ENCODE data around the gene WNT3A. TPM values are rescaled to one million over a fixed set of nuclear protein-coding genes. Genes with fewer than 3 reads are reported as not detected.
"Not testable (repeated sequence)": the region's sequence is repeated elsewhere in the genome, so short reads cannot be mapped to it uniquely, and the experiment has no call there.

WNT3A gene
- total RNA-seq, 1 donor from 2014 or later: 6.0 TPM

DNA sequence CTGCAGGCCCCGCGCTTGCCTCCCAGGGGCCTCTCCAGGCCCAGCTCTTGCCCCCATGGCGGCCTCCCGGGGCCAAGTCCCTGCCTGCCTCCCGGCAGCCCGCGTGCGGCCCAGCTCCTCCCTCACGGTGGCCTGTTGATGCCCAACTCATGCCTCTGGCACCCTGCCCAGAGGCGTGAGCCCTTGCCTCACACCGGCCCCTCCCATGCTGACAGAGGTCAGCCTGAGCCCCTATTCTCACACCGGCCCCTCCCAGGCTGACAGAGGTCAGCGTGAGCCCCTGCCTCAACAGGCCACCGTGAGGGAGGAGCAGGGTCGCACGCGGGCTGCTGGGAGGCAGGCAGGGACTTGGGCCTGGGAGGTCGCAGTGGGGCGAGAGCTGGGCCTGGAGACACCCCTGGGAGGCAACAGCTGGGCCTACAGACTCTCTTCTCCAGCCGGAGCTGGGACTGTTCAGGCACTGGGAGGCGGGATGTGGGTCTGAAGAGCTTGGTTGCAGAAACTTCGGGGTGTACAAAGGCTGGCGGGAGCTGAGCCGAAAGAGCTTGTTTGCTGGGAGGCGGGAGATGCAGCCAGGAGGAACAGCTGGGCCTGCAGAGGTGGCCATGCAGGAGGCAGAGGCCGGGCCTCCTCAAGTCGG is 35.0 kb upstream of the WNT3A start:
- H3K27ac ChIP-seq; H3K4me3 ChIP-seq; H3K9me3 ChIP-seq; DNase-seq; ATAC-seq; intact Hi-C loops (cut with DNase I); H3K4me1 ChIP-seq; H3K27me3 ChIP-seq (ENCODE audit: low read depth); H3K36me3 ChIP-seq: not testable (repeated sequence)

DNA sequence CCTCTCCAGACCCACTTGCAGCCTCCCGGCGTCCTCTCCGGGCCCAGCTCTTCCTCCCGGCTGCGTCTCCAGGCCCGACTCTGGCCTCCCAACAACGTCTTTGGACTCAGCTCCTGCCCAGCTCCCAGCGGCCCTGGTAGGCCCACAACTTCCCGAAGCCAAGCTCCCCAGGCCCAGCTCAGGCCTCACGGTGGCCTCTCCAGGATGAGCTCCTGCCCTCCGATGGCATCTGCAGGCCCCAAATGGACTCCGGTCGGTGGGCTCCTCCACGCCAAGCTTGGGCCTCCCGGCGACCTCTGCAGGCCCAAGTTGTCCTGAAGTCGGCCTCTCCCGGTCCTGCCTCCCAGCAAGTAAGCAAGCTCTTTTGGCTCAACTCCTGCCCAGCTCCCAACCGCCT is 34.5 kb upstream of the WNT3A start:
- H3K36me3 ChIP-seq; DNase-seq; H3K4me1 ChIP-seq; ATAC-seq; H3K27ac ChIP-seq; H3K27me3 ChIP-seq (ENCODE audit: low read depth); H3K9me3 ChIP-seq; H3K4me3 ChIP-seq; intact Hi-C loops (cut with DNase I): not testable (repeated sequence)

DNA sequence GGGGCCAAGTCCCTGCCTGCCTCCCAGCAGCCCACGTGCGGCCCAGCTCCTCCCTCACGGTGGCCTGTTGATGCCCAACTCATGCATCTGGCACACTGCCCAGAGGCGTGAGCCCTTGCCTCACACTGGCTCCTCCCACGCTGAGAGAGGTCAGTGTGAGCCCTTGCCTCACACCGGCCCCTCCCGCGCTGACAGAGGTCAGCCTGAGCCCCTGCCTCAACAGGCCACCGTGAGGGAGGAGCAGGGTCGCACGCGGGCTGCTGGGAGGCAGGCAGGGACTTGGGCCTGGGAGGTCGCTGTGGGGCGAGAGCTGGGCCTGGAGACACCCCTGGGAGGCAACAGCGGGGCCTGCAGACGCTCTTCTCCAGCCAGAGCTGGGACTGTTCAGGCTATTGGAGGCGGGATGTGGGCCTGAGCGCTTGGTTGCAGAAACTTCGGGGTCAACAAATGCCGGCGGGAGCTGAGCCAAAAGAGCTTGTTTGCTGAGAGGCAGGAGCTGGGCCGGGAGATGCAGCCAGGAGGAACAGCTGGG is 33.9 kb upstream of the WNT3A start:
- H3K4me1 ChIP-seq; DNase-seq; H3K27ac ChIP-seq; H3K36me3 ChIP-seq; H3K9me3 ChIP-seq; H3K27me3 ChIP-seq (ENCODE audit: low read depth); intact Hi-C loops (cut with DNase I); H3K4me3 ChIP-seq; ATAC-seq: not testable (repeated sequence)

DNA sequence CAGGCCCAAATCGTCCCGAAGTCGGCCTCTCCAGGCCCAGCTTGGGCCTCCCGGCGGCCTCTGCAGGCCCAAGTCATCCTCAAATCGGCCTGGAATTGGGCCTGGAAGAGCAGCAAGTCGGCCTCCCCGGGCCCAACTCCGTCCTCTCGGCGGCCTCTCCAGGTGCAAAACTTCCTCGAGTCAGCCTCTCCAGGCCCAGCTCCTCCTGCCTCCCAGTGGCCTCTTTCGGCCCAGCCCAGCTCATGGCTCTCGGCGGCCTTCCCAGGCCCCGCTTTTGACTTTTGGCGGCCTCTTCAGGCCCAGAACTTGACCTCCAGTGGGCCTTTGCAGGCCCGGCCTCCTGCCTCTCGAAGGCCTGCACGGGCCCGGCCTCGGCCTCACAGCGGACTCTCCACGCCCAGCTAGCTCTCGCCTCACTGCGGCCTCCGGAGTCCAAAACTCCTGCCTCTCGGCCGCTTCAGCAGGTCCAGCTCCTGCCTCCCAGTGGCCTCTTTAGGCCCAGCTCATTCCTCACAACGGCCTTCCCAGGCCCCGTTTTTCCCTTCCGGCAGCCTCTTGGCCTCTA is 33.0 kb upstream of the WNT3A start:
- intact Hi-C loops (cut with DNase I); H3K4me1 ChIP-seq; ATAC-seq; H3K27ac ChIP-seq; H3K36me3 ChIP-seq; DNase-seq; H3K9me3 ChIP-seq; H3K4me3 ChIP-seq; H3K27me3 ChIP-seq (ENCODE audit: low read depth): not testable (repeated sequence)

DNA sequence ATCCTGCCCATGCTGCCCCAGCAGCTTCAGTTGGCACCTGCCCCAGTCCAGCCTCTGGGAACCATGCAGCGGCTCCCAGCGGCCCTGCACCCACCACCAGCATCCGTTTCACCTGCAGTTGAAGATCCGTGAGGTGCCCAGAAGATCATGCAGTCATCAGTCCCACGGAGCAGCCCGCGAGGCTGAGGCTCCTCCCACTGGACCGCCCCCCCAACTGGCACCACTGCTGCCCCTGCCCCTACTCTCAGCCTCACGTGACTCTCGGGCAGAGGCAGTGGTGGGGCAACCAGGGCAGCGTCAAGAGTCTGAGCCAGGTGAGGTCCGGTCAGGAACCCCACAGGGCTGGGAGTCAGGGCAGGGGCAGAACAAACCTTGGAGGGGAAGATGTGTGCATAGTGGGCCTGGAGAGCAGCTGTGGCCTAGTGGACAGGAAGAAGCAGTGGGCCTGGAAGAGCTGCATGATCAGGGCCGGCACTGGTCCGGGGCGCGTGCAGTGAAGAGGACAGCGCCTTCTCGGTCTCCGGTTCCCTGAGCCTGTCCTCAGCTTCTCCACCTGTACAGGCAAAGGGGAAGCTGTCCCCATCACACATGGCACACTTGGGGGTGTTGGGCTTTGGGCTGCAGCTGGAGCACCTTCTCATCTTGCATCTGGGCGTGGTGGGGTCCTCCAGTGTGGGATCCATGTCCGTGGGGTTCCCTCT is 31.1 kb upstream of the WNT3A start:
- DNase-seq; intact Hi-C loops (cut with DNase I): not testable (repeated sequence)

DNA sequence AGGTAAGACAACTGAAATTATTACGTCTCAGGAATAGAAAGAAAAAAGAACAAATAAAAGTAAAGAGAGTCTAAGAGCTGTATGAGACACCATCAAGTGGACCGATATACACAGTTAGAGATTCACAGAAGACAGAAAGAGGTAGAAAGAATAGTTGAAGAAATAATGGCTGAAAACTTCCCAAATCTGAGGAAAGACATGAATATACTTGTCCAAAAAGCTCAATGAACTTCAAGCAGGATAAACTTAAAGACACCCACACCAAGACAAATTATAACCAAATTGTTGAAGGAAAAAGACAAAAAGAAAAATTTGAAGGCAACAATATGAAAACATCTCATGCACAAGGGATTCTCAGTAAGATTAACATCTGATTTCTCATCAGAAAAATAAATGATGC is 19.6 kb upstream of the WNT3A start:
- intact Hi-C loops (cut with DNase I): no loop called here
- Histone ChIP-seq H3K9me3 (no peaks in the 10 kb centered on the region), H3K36me3 (no peaks in the 10 kb centered on the region), H3K27ac (no peak overlapping the region), H3K4me3 (no peak overlapping the region), H3K27me3 (ENCODE audit: low read depth) (peaks cover 20% of the 10 kb centered on the region), H3K4me1 (no peaks in the 10 kb centered on the region)
- TF ChIP-seq, protein P1, sequence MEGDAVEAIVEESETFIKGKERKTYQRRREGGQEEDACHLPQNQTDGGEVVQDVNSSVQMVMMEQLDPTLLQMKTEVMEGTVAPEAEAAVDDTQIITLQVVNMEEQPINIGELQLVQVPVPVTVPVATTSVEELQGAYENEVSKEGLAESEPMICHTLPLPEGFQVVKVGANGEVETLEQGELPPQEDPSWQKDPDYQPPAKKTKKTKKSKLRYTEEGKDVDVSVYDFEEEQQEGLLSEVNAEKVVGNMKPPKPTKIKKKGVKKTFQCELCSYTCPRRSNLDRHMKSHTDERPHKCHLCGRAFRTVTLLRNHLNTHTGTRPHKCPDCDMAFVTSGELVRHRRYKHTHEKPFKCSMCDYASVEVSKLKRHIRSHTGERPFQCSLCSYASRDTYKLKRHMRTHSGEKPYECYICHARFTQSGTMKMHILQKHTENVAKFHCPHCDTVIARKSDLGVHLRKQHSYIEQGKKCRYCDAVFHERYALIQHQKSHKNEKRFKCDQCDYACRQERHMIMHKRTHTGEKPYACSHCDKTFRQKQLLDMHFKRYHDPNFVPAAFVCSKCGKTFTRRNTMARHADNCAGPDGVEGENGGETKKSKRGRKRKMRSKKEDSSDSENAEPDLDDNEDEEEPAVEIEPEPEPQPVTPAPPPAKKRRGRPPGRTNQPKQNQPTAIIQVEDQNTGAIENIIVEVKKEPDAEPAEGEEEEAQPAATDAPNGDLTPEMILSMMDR (IDR thresholded peaks at IDR 0.05): no peak
- ATAC-seq (no peak), DNase-seq (no peak)

More for the DNA sequence above, 31.1 kb upstream of the WNT3A start:
- not testable (repeated sequence) for H3K9me3 ChIP-seq; H3K27me3 ChIP-seq (ENCODE audit: low read depth); H3K27ac ChIP-seq; H3K4me3 ChIP-seq; H3K4me1 ChIP-seq; ATAC-seq; H3K36me3 ChIP-seq

DNA sequence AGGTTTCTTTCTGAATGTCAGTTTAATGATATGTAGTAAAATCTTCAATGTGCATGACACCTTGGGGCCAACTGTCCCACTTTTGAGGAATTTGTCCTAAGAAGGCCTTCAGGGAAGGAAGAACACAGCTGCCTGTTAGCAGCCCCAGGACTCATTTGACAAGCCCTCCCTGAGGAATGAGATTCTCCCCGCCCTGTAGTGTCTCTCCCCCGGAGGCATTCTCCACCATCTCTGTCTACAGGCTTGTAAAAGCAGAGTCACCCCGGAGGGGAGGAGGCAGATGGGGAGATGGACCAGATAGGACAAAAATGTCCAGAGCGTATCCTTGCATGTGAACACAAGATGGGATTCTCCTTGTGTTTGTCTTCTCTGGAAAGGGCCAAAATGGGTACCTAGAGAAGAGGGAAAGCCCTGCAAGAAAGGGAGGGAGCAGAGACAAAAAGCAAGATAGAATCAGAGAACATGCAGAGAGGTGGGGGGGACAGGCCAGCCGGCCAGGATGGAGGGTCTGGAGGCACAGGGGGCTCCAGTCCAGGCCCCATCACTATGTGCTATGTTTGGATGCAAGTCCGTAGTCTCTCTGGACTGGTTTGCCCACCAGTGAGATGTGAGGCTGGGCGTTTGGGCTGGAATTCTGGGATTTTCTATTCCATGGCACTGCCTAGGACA is 12.0 kb upstream of the WNT3A start:
- TF ChIP-seq, protein P1 (IDR thresholded peaks at IDR 0.05): no peak
- no peaks in the 10 kb centered on the region for H3K36me3 ChIP-seq

More for the DNA sequence above, 12.0 kb upstream of the WNT3A start:
- DNase-seq (no peak), ATAC-seq (no peak)
- intact Hi-C loops (cut with DNase I): no loop called here
- Histone ChIP-seq H3K27me3 (ENCODE audit: low read depth) (peaks cover 6% of the 10 kb centered on the region), H3K9me3 (peaks cover 13% of the 10 kb centered on the region), H3K4me1 (no peaks in the 10 kb centered on the region), H3K4me3 (no peak overlapping the region), H3K27ac (no peak overlapping the region)
